Glutamatergic neuron (in vitro differentiated cells): ENCODE data around the gene HMGB4. TPM values are rescaled to one million over a fixed set of nuclear protein-coding genes. Genes with fewer than 3 reads are reported as not detected.

Experiments used
- DNase-seq: peaks from one replicate; pipeline ENCODE4 v3.0.0; 2022
- H3K27ac Mint-ChIP-seq: one replicate; pipeline ENCODE4 v1.8.0; 2020; ENCODE audit warnings: mild to moderate bottlenecking, mixed read lengths, inconsistent platforms; ENCODE audit not compliant: unreplicated experiment
- H3K27me3 Mint-ChIP-seq: one replicate; pipeline ENCODE4 v1.8.0; 2020; ENCODE audit warnings: mild to moderate bottlenecking, moderate library complexity, mixed read lengths, inconsistent platforms; ENCODE audit not compliant: unreplicated experiment
- H3K36me3 Mint-ChIP-seq: one replicate; pipeline ENCODE4 v1.8.0; 2020; ENCODE audit warnings: mild to moderate bottlenecking, mixed read lengths, inconsistent platforms; ENCODE audit not compliant: unreplicated experiment
- H3K4me1 Mint-ChIP-seq: one replicate; pipeline ENCODE4 v1.8.0; 2020; ENCODE audit warnings: mild to moderate bottlenecking, low read depth, mixed read lengths, inconsistent platforms; ENCODE audit not compliant: unreplicated experiment
- H3K4me3 Mint-ChIP-seq: one replicate; pipeline ENCODE4 v1.8.0; 2020; ENCODE audit warnings: mild to moderate bottlenecking, mixed read lengths, inconsistent platforms; ENCODE audit not compliant: unreplicated experiment
- H3K9me3 Mint-ChIP-seq: one replicate; pipeline ENCODE4 v1.8.0; 2020; ENCODE audit warnings: mild to moderate bottlenecking, moderate library complexity, mixed read lengths, inconsistent platforms; ENCODE audit not compliant: unreplicated experiment
- CTCF ChIP-seq: fragments of 200-600 bp; sonication (generic); IDR thresholded peaks from one replicate; pipeline ENCODE4 v1.5.0; 2021; ENCODE audit not compliant: partially characterized antibody, unreplicated experiment
- total RNA-seq: library from RNA; stranded (reverse); fragmentation: NEBNext Ultra II Directional; extraction: Animal tissue kit (Norgen Biotek cat#: 25700); gene quantifications from one replicate; pipeline ENCODE4 v1.2.1, GENCODE V29; 2021; ENCODE audit not compliant: unreplicated experiment

The HMGB4 gene
- total RNA-seq, 1 donor from 2014 or later, result not detected

- Mint-ChIP-seq H3K4me1 (no peaks in the 10 kb centered on the region), H3K36me3 (no peaks in the 10 kb centered on the region), H3K4me3 (no peak overlapping the region), H3K27me3 (peaks cover 4% of the 10 kb centered on the region), H3K9me3 (no peaks in the 10 kb centered on the region), H3K27ac (no peak overlapping the region)
- TF ChIP-seq CTCF, result no peak
- no peak for DNase-seq
Measured at GRCh38 chr1:33849211-33849610, 14.7 kb upstream of the HMGB4 start.

- Mint-ChIP-seq H3K4me1 (no peaks in the 10 kb centered on the region), H3K27ac (no peak overlapping the region), H3K9me3 (no peaks in the 10 kb centered on the region), H3K4me3 (no peak overlapping the region), H3K27me3 (peaks cover 5% of the 10 kb centered on the region), H3K36me3 (no peaks in the 10 kb centered on the region)
- no peak for DNase-seq
- TF ChIP-seq CTCF, result no peak
Measured at GRCh38 chr1:33850481-33850880, 13.4 kb upstream of the HMGB4 start.

GRCh38 chr1:33852711-33853110 lies 11.2 kb upstream of the HMGB4 start:
- Mint-ChIP-seq H3K4me3 (no peak overlapping the region), H3K27me3 (peaks cover 8% of the 10 kb centered on the region), H3K4me1 (no peaks in the 10 kb centered on the region), H3K36me3 (no peaks in the 10 kb centered on the region), H3K9me3 (no peaks in the 10 kb centered on the region), H3K27ac (no peak overlapping the region)
- TF ChIP-seq CTCF, result no peak
- no peak for DNase-seq

- Mint-ChIP-seq H3K4me3 (no peak overlapping the region), H3K4me1 (no peaks in the 10 kb centered on the region), H3K9me3 (no peaks in the 10 kb centered on the region), H3K27ac (no peak overlapping the region), H3K27me3 (peaks cover 8% of the 10 kb centered on the region), H3K36me3 (no peaks in the 10 kb centered on the region)
- no peak for TF ChIP-seq CTCF
- DNase-seq, result no peak
Measured at GRCh38 chr1:33853431-33853830, 10.4 kb upstream of the HMGB4 start.

- H3K27me3 Mint-ChIP-seq, result peaks cover 8% of the 10 kb centered on the region
- no peak for TF ChIP-seq CTCF
Measured at GRCh38 chr1:33854091-33854490, 9.8 kb upstream of the HMGB4 start.

More at GRCh38 chr1:33854091-33854490, 9.8 kb upstream of the HMGB4 start:
- H3K27ac Mint-ChIP-seq, result no peak overlapping the region
- H3K9me3 Mint-ChIP-seq, result no peaks in the 10 kb centered on the region
- H3K4me3 Mint-ChIP-seq, result no peak overlapping the region
- no peak for DNase-seq
- no peaks in the 10 kb centered on the region for H3K36me3 Mint-ChIP-seq
- H3K4me1 Mint-ChIP-seq, result no peaks in the 10 kb centered on the region
